Neutrophil (primary cell): ENCODE data around the gene FITM1.

ENCODE experiments used
- H3K27ac ChIP-seq: fragments of 200-600 bp; sonication (generic); 2 replicates; pipeline ENCODE4 v1.5.1; 2016; ENCODE audit warnings: mild to moderate bottlenecking, moderate library complexity
- H3K27me3 ChIP-seq: fragments of 200-600 bp; sonication (generic); 2 replicates; pipeline ENCODE4 v1.6.0; 2016; ENCODE audit warnings: mild to moderate bottlenecking
- H3K36me3 ChIP-seq: fragments of 200-600 bp; sonication (generic); 2 replicates; pipeline ENCODE4 v1.5.1; 2017
- H3K4me1 ChIP-seq, 2 experiments: fragments of 200-600 bp in 1 of 2; sonication (generic) in 1 of 2; 1 replicate in 1 of 2; 2 replicates in 1 of 2; pipeline versions ENCODE4 v1.5.1 to v1.6.1; 2013 to 2016; ENCODE audit warnings: low read depth in 1 of 2, low read length in 1 of 2, mild to moderate bottlenecking in 1 of 2, moderate library complexity in 1 of 2; ENCODE audit not compliant: control insufficient read depth in 1 of 2, insufficient read depth in 1 of 2
- H3K4me3 ChIP-seq, 2 experiments: fragments of 200-600 bp in 1 of 2; sonication (generic) in 1 of 2; 1 replicate in 1 of 2; 2 replicates in 1 of 2; pipeline ENCODE4 v1.5.1; 2013 to 2016; ENCODE audit warnings: low read depth in 1 of 2, low read length in 1 of 2, mild to moderate bottlenecking in 1 of 2, moderate library complexity in 1 of 2
- H3K9me3 ChIP-seq: fragments of 200-600 bp; sonication (generic); 2 replicates; pipeline ENCODE4 v1.5.1; 2016
- TF ChIP-seq, protein P1 (sequence below): fragments of 200-600 bp; sonication (generic); IDR thresholded peaks from 2 replicates; pipeline ENCODE4 v1.5.1; 2016; ENCODE audit warnings: antibody characterized with exemption

Gene FITM1

DNA sequence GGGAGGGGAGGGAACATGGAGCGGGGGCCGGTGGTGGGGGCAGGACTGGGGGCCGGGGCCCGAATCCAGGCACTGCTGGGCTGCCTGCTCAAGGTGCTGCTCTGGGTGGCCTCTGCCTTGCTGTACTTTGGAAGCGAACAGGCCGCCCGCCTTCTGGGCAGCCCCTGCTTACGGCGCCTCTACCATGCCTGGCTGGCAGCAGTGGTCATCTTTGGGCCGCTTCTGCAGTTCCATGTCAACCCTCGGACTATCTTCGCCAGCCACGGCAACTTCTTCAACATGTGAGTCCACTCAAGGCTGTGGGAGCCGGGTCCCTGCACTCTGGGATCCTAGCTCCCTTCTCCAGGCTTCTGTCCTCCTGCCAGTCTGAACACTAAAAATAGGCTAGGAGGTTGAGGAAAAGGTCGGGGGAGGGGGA is 1.1 kb downstream of the FITM1 start:
- no peak overlapping the region for H3K27ac ChIP-seq
- no peaks in the 10 kb centered on the region for H3K9me3 ChIP-seq
- H3K4me1 ChIP-seq: peaks cover 9 to 12% of the 10 kb centered on the region in 2 experiments
- H3K4me3 ChIP-seq: no peak overlapping the region
- TF ChIP-seq, protein P1, sequence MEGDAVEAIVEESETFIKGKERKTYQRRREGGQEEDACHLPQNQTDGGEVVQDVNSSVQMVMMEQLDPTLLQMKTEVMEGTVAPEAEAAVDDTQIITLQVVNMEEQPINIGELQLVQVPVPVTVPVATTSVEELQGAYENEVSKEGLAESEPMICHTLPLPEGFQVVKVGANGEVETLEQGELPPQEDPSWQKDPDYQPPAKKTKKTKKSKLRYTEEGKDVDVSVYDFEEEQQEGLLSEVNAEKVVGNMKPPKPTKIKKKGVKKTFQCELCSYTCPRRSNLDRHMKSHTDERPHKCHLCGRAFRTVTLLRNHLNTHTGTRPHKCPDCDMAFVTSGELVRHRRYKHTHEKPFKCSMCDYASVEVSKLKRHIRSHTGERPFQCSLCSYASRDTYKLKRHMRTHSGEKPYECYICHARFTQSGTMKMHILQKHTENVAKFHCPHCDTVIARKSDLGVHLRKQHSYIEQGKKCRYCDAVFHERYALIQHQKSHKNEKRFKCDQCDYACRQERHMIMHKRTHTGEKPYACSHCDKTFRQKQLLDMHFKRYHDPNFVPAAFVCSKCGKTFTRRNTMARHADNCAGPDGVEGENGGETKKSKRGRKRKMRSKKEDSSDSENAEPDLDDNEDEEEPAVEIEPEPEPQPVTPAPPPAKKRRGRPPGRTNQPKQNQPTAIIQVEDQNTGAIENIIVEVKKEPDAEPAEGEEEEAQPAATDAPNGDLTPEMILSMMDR: no peak
- H3K27me3 ChIP-seq: no peaks in the 10 kb centered on the region
- peaks cover 14% of the 10 kb centered on the region for H3K36me3 ChIP-seq

DNA sequence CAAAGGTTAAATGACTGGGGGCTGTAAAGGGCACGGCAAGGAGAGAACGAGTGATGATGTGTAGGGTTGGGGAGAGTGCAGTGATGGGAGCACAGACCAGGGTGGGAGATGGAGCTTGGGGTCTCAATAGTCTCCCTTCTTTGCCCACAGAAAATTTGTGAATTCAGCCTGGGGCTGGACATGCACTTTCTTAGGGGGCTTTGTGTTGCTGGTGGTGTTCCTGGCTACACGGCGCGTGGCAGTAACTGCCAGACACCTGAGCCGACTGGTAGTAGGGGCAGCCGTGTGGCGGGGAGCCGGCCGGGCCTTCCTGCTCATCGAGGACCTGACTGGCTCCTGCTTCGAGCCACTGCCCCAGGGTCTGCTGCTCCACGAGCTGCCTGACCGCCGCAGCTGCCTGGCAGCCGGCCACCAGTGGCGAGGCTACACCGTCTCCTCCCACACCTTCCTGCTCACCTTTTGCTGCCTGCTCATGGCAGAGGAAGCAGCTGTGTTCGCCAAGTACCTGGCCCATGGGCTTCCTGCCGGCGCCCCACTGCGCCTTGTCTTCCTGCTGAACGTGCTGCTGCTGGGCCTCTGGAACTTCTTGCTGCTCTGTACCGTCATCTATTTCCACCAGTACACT is 1.7 kb downstream of the FITM1 start:
- Histone ChIP-seq H3K4me1 (peaks cover 16 to 18% of the 10 kb centered on the region in 2 experiments), H3K9me3 (no peaks in the 10 kb centered on the region), H3K4me3 (no peak overlapping the region), H3K27me3 (no peaks in the 10 kb centered on the region), H3K36me3 (peaks cover 15% of the 10 kb centered on the region), H3K27ac (no peak overlapping the region)
- TF ChIP-seq, protein P1: no peak

DNA sequence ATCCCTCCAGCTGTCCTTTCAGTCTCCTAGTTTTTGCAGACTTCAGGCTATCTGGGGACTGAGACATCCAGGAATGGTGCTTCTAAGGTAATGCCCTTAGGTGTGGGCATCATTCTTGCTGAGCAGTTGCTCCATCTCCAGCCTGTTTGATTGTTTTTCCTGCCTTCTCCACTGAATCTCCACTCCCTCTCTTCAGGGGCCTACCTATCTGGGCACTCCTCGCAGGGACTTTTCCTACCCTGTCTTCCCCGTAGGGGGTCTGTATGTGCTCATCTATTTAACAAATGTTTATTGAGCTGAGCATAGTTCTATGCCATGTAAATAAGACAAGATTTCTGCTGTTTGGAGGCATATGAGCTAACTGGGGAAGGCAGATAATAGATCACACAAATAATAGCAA is 2.5 kb downstream of the FITM1 start:
- Histone ChIP-seq H3K27ac (no peak overlapping the region), H3K4me1 (peaks cover 19 to 25% of the 10 kb centered on the region in 2 experiments), H3K36me3 (peaks cover 23% of the 10 kb centered on the region), H3K4me3 (no peak overlapping the region), H3K27me3 (no peaks in the 10 kb centered on the region), H3K9me3 (no peaks in the 10 kb centered on the region)
- TF ChIP-seq, protein P1: no peak

DNA sequence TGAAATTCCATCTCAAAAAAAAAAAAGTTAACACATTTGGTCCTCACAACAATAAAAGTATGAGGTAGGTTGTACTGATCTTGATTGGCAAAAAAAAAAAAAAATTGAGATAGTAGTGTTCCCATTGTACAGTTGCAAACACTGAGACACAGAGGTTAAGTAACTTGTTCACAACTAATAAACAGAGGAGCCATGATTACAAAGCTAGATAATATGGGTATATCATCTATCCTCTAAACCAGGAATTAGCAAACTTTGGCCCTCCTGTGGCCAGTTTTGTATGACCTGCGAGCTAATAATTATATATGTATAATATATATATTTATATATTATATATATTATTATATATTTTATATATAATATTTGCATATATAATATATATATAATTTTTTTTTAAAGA is 3.3 kb downstream of the FITM1 start:
- peaks cover 19 to 25% of the 10 kb centered on the region in 2 experiments for H3K4me1 ChIP-seq
- no peaks in the 10 kb centered on the region for H3K9me3 ChIP-seq
- no peak overlapping the region for H3K4me3 ChIP-seq
- H3K27me3 ChIP-seq: no peaks in the 10 kb centered on the region
- H3K36me3 ChIP-seq: peaks cover 31% of the 10 kb centered on the region
- no peak overlapping the region for H3K27ac ChIP-seq
- TF ChIP-seq, protein P1: no peak

DNA sequence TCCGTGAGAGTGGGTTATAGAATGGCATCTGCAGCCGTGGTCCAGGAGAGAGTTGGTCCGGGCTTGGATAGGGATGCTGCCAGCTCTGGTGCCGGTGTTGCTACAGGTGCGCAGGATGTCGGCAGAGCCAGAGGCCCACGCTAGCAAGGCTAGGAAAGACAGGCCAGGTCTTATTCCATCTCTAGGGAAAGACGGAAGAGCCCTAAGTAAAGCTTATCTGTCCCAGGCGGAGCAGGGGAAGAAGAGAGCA is 5.0 kb downstream of the FITM1 start:
- no peaks in the 10 kb centered on the region for H3K27me3 ChIP-seq
- peak overlapping the region; percentile 94 for H3K27ac ChIP-seq
- peaks cover 41% of the 10 kb centered on the region for H3K36me3 ChIP-seq
- peak overlapping the region; percentile 88 to 98 for H3K4me3 ChIP-seq
- no peaks in the 10 kb centered on the region for H3K9me3 ChIP-seq
- peaks cover 28 to 37% of the 10 kb centered on the region in 2 experiments for H3K4me1 ChIP-seq
- TF ChIP-seq, protein P1: no peak
